ENCODE results near the gene C1QC.

C1QC gene

DNA sequence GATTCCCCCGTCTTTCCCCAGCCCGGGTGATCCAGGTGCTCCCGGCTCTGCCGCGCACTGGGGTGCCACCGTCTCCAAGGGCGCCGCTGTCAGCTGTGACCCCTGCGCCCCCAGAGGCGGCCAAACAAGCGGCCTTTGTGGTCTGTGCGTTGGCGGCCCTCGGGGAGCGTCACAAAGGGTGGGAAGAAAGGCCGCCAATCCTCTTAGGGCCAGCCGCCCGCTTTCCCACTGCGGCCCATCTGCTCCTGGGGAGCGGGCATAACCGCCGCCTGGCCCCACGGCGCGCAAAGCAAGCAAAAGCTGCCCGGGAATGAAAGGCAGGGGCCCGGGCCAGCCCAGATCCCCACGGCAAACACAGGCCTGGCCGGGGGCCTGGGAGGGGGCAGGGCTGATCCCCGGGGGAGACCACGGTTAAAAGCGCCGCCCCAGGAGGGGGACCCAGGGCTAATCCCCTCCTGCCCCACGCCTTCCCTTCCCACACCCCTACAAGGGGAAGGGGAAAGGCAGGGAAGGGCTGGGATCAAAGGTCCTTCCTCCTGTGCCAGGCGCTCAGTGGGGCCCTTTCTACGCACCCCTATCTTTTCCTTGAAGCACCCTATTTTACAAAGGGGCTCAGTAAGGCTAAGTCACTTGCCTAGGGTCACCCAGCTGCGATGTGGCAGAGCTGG, 33.6 kb downstream of the C1QC start:
- Mint-ChIP-seq H3K4me3 (no peak overlapping the region), H3K9me3 (ENCODE audit: low read depth) (no peaks in the 10 kb centered on the region), H3K27me3 (peaks cover 15% of the 10 kb centered on the region), H3K27ac (no peak overlapping the region), H3K4me1 (ENCODE audit: low read depth) (no peaks in the 10 kb centered on the region), H3K36me3 (no peaks in the 10 kb centered on the region)

DNA sequence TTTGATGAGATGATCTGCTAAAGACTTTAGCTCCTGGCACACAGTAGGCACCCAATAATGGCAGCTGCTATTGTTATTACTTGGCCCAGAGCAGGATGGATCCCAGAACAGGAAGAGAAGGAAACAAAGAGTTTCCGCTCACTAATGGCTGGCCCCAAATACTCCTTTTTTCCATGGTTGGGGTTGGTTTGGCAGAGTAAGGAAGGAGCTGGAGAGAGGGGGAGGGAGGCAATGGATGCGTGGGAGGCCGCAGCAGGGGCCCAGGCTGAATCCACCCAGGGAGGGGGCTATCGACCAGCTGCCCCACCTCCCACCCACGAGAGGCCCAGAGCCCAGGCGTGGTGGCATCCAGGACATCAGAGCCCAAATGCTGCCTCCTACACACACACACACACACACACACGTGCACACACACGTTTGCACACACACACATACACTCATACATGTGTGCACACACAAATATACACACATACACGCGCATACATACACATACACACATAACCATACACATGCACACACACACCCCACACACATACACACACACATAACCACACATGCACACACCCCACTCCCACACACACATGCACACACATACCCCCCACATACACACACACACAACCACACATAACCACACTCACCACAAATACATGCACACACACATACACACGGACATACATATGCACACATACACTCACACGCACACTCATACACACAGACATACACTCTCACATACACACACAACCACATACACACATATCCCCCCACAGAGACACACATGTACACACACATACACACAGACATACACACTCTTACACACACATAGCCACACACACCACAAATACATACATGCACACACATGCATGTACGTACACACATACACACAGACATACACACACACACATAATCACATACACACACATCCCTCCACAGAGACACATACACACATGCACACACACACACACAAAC, 34.8 kb downstream of the C1QC start:
- Mint-ChIP-seq H3K36me3 (no peaks in the 10 kb centered on the region), H3K9me3 (ENCODE audit: low read depth) (no peaks in the 10 kb centered on the region), H3K4me1 (ENCODE audit: low read depth) (no peaks in the 10 kb centered on the region), H3K4me3 (no peak overlapping the region), H3K27ac (no peak overlapping the region), H3K27me3 (peaks cover 6% of the 10 kb centered on the region)

DNA sequence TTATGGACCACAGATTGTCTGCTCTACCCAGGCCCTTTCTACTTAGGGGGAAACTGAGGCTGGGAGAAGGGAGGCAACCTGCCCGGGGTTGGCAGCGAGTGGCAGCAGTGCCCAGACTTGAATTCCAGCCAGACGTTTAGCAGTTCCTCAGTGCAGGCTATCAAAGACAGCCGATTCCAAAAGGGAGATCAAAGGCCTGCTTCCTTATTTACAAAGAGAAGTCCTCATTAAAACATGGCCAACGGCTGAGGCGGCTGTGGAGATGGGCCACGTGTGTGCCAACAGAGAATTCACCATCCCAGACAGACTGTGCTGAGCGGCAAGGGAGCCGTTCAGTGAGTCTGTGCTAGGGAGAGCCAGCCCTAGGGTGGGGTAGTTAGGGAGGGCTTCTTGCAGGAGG, 37.3 kb downstream of the C1QC start:
- H3K4me1 Mint-ChIP-seq (ENCODE audit: low read depth): no peaks in the 10 kb centered on the region
- peaks cover 4% of the 10 kb centered on the region for H3K27me3 Mint-ChIP-seq
- no peak overlapping the region for H3K4me3 Mint-ChIP-seq

GRCh38 chr1:22681556-22682276, 38.3 kb downstream of the C1QC start:
- Mint-ChIP-seq H3K27me3 (peaks cover 6% of the 10 kb centered on the region), H3K36me3 (no peaks in the 10 kb centered on the region), H3K4me3 (no peak overlapping the region), H3K4me1 (ENCODE audit: low read depth) (no peaks in the 10 kb centered on the region), H3K9me3 (ENCODE audit: low read depth) (no peaks in the 10 kb centered on the region), H3K27ac (no peak overlapping the region)

More for the DNA sequence above, 37.3 kb downstream of the C1QC start:
- Mint-ChIP-seq H3K27ac (no peak overlapping the region), H3K36me3 (no peaks in the 10 kb centered on the region), H3K9me3 (ENCODE audit: low read depth) (no peaks in the 10 kb centered on the region)

- Mint-ChIP-seq H3K27ac (no peak overlapping the region), H3K9me3 (ENCODE audit: low read depth) (no peaks in the 10 kb centered on the region), H3K4me1 (ENCODE audit: low read depth) (no peaks in the 10 kb centered on the region), H3K36me3 (no peaks in the 10 kb centered on the region), H3K4me3 (no peak overlapping the region), H3K27me3 (peaks cover 10% of the 10 kb centered on the region)
Observed at GRCh38 chr1:22683547-22683946, 40.1 kb downstream of the C1QC start.

DNA sequence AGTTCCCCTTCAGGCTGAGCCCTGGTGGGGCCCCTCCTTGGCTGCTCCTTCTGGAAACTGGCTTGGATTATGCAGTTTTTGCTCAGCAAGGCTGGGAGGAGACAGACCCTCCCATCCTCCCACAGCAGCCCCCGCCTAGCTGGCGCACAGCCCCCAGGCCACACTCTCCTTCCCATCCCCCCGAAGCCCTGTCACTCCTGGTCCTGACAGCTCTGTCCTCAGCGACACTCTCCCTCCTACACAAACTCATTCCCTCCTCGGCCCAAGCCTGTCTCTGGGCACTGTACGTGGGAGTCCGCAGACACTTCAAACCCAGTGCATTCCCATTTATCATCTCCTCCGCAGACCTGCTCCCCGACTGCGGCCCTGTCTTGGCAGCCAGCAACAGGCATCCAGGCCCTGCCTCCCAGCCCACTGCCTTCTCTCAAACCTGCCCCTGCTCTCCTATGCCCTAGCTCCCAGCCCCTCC, 42.2 kb downstream of the C1QC start:
- H3K4me1 Mint-ChIP-seq (ENCODE audit: low read depth): no peaks in the 10 kb centered on the region
- no peak overlapping the region for H3K4me3 Mint-ChIP-seq
- no peaks in the 10 kb centered on the region for H3K9me3 Mint-ChIP-seq (ENCODE audit: low read depth)
- no peaks in the 10 kb centered on the region for H3K36me3 Mint-ChIP-seq
- no peak overlapping the region for H3K27ac Mint-ChIP-seq
- peaks cover 11% of the 10 kb centered on the region for H3K27me3 Mint-ChIP-seq

DNA sequence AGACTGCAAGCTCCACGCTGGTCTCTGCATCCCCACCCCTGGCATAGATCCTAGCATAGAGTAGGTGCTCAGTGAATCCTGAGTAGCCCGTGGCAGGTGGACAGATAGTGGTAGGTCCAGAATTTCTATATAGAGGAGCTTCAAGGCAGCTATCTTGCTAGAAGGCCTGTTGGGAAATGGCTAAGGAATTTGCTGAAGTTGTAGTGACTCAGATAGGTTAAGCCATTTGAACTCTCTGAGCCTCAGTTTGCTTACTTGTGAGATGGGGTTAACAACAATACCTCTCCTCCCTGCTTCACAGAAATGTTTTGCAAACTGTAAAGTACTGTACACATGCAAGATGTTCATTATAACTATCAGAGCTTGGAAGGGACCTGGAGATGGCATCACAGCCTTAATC, 43.8 kb downstream of the C1QC start:
- Mint-ChIP-seq H3K4me1 (ENCODE audit: low read depth) (no peaks in the 10 kb centered on the region), H3K27ac (no peak overlapping the region), H3K4me3 (no peak overlapping the region), H3K9me3 (ENCODE audit: low read depth) (no peaks in the 10 kb centered on the region), H3K36me3 (no peaks in the 10 kb centered on the region), H3K27me3 (peaks cover 11% of the 10 kb centered on the region)

DNA sequence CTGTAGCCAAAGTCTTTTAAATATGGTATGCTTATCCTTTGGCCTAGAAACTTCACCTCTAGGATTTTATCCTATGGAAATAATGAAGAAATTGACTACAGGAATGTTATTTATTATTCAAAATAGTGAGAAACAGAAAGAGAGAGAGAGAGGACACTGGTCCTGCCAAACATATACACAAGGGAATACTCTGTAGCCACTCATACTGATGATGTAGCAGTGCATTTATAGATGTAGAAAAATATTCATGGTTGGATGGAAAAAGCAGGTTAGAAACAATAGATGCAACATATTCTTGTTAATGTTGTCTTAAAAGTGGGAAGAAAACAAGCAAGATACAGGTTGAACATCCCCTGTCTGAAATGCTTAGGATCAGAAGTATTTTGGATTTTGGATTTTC, 45.0 kb downstream of the C1QC start:
- H3K9me3 Mint-ChIP-seq (ENCODE audit: low read depth): no peaks in the 10 kb centered on the region
- no peak overlapping the region for H3K4me3 Mint-ChIP-seq
- H3K36me3 Mint-ChIP-seq: no peaks in the 10 kb centered on the region
- H3K27ac Mint-ChIP-seq: no peak overlapping the region
- peaks cover 11% of the 10 kb centered on the region for H3K27me3 Mint-ChIP-seq
- H3K4me1 Mint-ChIP-seq (ENCODE audit: low read depth): no peaks in the 10 kb centered on the region

GRCh38 chr1:22689505-22689904, 46.1 kb downstream of the C1QC start:
- peaks cover 11% of the 10 kb centered on the region for H3K27me3 Mint-ChIP-seq
- no peak overlapping the region for H3K4me3 Mint-ChIP-seq
- H3K27ac Mint-ChIP-seq: no peak overlapping the region
- H3K4me1 Mint-ChIP-seq (ENCODE audit: low read depth): no peaks in the 10 kb centered on the region
- H3K36me3 Mint-ChIP-seq: no peaks in the 10 kb centered on the region
- no peaks in the 10 kb centered on the region for H3K9me3 Mint-ChIP-seq (ENCODE audit: low read depth)

- Mint-ChIP-seq H3K4me3 (no peak overlapping the region), H3K36me3 (no peaks in the 10 kb centered on the region), H3K9me3 (ENCODE audit: low read depth) (no peaks in the 10 kb centered on the region), H3K27ac (no peak overlapping the region), H3K27me3 (peaks cover 5% of the 10 kb centered on the region), H3K4me1 (ENCODE audit: low read depth) (no peaks in the 10 kb centered on the region)
Observed at GRCh38 chr1:22691031-22691753, 47.8 kb downstream of the C1QC start.

DNA sequence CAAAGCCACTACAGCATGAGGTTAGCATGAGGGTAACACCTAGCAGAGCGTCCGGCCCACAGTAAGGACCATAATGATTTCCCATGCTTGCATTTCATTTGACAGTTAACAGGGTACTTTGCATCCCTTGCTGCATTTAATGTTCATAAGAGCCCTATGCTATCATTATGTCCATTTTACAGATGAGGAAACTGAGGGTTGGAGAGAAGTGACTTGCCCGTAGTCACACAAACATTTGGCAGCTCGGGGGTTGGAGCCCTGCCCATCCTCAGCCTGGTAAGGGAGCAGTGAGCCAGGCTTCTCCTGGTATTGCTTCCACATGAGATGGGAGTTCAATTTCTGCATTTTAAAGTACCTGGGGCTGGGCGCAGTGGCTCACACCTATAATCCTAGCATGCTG, 50.7 kb downstream of the C1QC start:
- Mint-ChIP-seq H3K36me3 (no peaks in the 10 kb centered on the region), H3K27ac (no peak overlapping the region), H3K9me3 (ENCODE audit: low read depth) (no peaks in the 10 kb centered on the region), H3K4me3 (no peak overlapping the region), H3K27me3 (peaks cover 3% of the 10 kb centered on the region), H3K4me1 (ENCODE audit: low read depth) (no peaks in the 10 kb centered on the region)

- Mint-ChIP-seq H3K27ac (no peak overlapping the region), H3K4me1 (ENCODE audit: low read depth) (no peaks in the 10 kb centered on the region), H3K27me3 (peaks cover 3% of the 10 kb centered on the region), H3K36me3 (no peaks in the 10 kb centered on the region), H3K9me3 (ENCODE audit: low read depth) (no peaks in the 10 kb centered on the region), H3K4me3 (no peak overlapping the region)
Observed at GRCh38 chr1:22696610-22697009, 53.2 kb downstream of the C1QC start.
